K562 (cell line): Measurements from ENCODE around the gene PRXL2B. TPM values are rescaled to one million over a fixed set of nuclear protein-coding genes. Genes with fewer than 3 reads are reported as not detected.

ENCODE experiments used
- ARID4B ChIP-seq: sonication (generic); formaldehyde crosslinking; IDR thresholded peaks from 2 replicates; pipeline ENCODE4 v1.8.0; 2022; ENCODE audit warnings: mild to moderate bottlenecking, missing genetic modification reagents
- CBX3 ChIP-seq, 2 experiments: IDR thresholded peaks; 1 replicate in 1 of 2; 2 replicates in 1 of 2; pipeline ENCODE4 v1.6.1; 2012; ENCODE audit warnings: inconsistent platforms in 2 of 2, low read length in 2 of 2, borderline replicate concordance in 1 of 2, control low read depth in 1 of 2
- CXXC5 ChIP-seq: fragments of 250-450 bp; sonication (Bioruptor Pico); IDR thresholded peaks from 2 replicates; pipeline ENCODE4 v1.8.0; 2022; ENCODE audit warnings: inconsistent platforms, mild to moderate bottlenecking, moderate library complexity
- E2F6 ChIP-seq, 2 experiments: IDR thresholded peaks; 2 replicates each; pipeline ENCODE4 v1.6.1; 2011; ENCODE audit warnings: borderline replicate concordance in 1 of 2, control low read depth in 1 of 2, low read depth in 1 of 2, low read length in 1 of 2, mild to moderate bottlenecking in 1 of 2, mixed read lengths in 1 of 2, moderate library complexity in 1 of 2; ENCODE audit not compliant: insufficient read depth in 1 of 2, insufficient read length in 1 of 2, poor library complexity in 1 of 2, severe bottlenecking in 1 of 2; ENCODE audit errors: extremely low read depth in 1 of 2
- FOXK2 ChIP-seq, 2 experiments: fragments of 450-650 bp; IDR thresholded peaks in 1 of 2; conservative IDR thresholded peaks in 1 of 2; 2 replicates each; pipeline ENCODE4 v1.6.1; 2016; ENCODE audit warnings: low read depth in 2 of 2, mild to moderate bottlenecking in 1 of 2
- ID3 ChIP-seq, 2 experiments: fragments of 250-450 bp in 1 of 2; fragments of 450-650 bp in 1 of 2; sonication (Bioruptor Pico) in 1 of 2; IDR thresholded peaks; 2 replicates each; pipeline versions ENCODE4 v1.6.1 to v1.8.0; 2016 to 2021; ENCODE audit warnings: mild to moderate bottlenecking in 2 of 2, moderate library complexity in 2 of 2, missing compliant biosample characterization in 1 of 2, missing genetic modification characterization in 1 of 2
- KDM4B ChIP-seq, 2 experiments: fragments of 450-650 bp in 1 of 2; sonication (generic) in 1 of 2; IDR thresholded peaks; 2 replicates each; pipeline ENCODE4 v1.6.1; 2016 to 2017; ENCODE audit warnings: borderline replicate concordance in 2 of 2, antibody characterized with exemption in 1 of 2, low read depth in 1 of 2, mild to moderate bottlenecking in 1 of 2
- MECOM ChIP-seq: fragments of 250-450 bp; sonication (Bioruptor Pico); IDR thresholded peaks from 2 replicates; pipeline ENCODE4 v1.8.0; 2022; ENCODE audit warnings: inconsistent platforms
- NCOA4 ChIP-seq: fragments of 450-650 bp; IDR thresholded peaks from 2 replicates; pipeline ENCODE4 v1.6.1; 2018; ENCODE audit warnings: mild to moderate bottlenecking; ENCODE audit not compliant: partially characterized antibody
- POLR2A ChIP-seq: fragments of 450-650 bp; conservative IDR thresholded peaks from 2 replicates; pipeline ENCODE4 v1.6.1; 2016
- RAD51 ChIP-seq: fragments of 450-650 bp; IDR thresholded peaks from 2 replicates; pipeline ENCODE4 v1.7.1; 2016; ENCODE audit warnings: low read depth, mild to moderate bottlenecking, borderline replicate concordance
- RHOXF2B ChIP-seq: fragments of 250-450 bp; sonication (Bioruptor Pico); conservative IDR thresholded peaks from 2 replicates; pipeline ENCODE4 v1.5.1; 2021
- RNF2 ChIP-seq: sonication (generic); IDR thresholded peaks from 2 replicates; pipeline ENCODE4 v1.6.1; 2016
- TFE3 ChIP-seq: fragments of 450-650 bp; formaldehyde crosslinking; IDR thresholded peaks from 2 replicates; pipeline ENCODE4 v1.4.0; 2020; ENCODE audit warnings: mild to moderate bottlenecking, mixed read lengths
- USF2 ChIP-seq: sonication (generic); formaldehyde crosslinking; IDR thresholded peaks from 2 replicates; pipeline ENCODE4 v1.5.0; 2020; ENCODE audit warnings: missing genetic modification reagents
- ZNF224 ChIP-seq: sonication (generic); formaldehyde crosslinking; IDR thresholded peaks from 2 replicates; pipeline ENCODE4 v1.8.0; 2022; ENCODE audit warnings: mild to moderate bottlenecking, missing genetic modification reagents
- ZNF511 ChIP-seq: sonication (generic); formaldehyde crosslinking; IDR thresholded peaks from 2 replicates; pipeline ENCODE4 v1.8.0; 2022; ENCODE audit warnings: mild to moderate bottlenecking, missing genetic modification reagents
- polyA plus RNA-seq, 8 experiments: library from polyadenylated mRNA; depleted of rRNA in 4 of 8; stranded (reverse) in 5 of 8; unstranded in 3 of 8; fragments of >200 nt; fragmentation: Nextera tagmentation in 2 of 8; fragmentation: Illumina TruSeq in 1 of 8; extraction: Ambion mirVana in 2 of 8; extraction: Trizol in 1 of 8; gene quantifications; 2 replicates each; pipeline versions ENCODE4 v1.2.1 to v1.2.3, GENCODE V29; 2011 to 2014; ENCODE audit warnings: inconsistent platforms in 1 of 8, missing spikeins in 1 of 8
- total RNA-seq, 7 experiments: library from RNA; depleted of rRNA in 6 of 7; stranded (reverse); fragments of >200 nt in 6 of 7; fragmentation: Illumina TruSeq in 2 of 7; extraction: Trizol in 2 of 7; gene quantifications; 2 replicates each; pipeline versions ENCODE4 v1.2.1 to v1.2.3, GENCODE V29; 2011 to 2021; ENCODE audit warnings: low replicate concordance in 1 of 7

PRXL2B gene
- total and polyA plus RNA-seq, 9 of the 15 experiments (the other 6 are each of a cell fraction or from before 2014, with no cell fraction given), result 0.99 to 25.3 (median 11.8) TPM

GRCh38 chr1:2541619-2542245 is 44.8 kb upstream of the PRXL2B start (continued):
- TF ChIP-seq USF2 (CRISPR knock-in tag) (peak; percentile 91), FOXK2 (conservative IDR thresholded peaks at IDR 0.05 in 1 of 2, IDR thresholded peaks at IDR 0.05 in 1 of 2; ENCODE audit: low read depth in 2 of 2) (0 out of 4 replicates have a peak, but pooled peaks of 1 of the 2 experiments have one; percentile 40), ARID4B (0 out of 2 replicates have a peak, but pooled peaks have one; percentile 33), ZNF224 (CRISPR knock-in tag) (no peak), CBX3 (IDR thresholded peaks at IDR 0.05; ENCODE audit: borderline replicate concordance in 1 of 2, low read length in 2 of 2) (peak in 1 of 2 experiments; percentile 55; a peak in 1 of 3 replicates), TFE3 (CRISPR knock-in tag) (0 out of 2 replicates have a peak, but pooled peaks have one; percentile 3), POLR2A (0 out of 2 replicates have a peak, but pooled peaks have one; percentile 50), RNF2 (0 out of 2 replicates have a peak, but pooled peaks have one; percentile 41), KDM4B (IDR thresholded peaks at IDR 0.05; ENCODE audit: borderline replicate concordance in 2 of 2, low read depth in 1 of 2) (peak in 1 of 2 experiments; percentile 34; a peak in 1 of 4 replicates), ID3 (CRISPR knock-in tag; IDR thresholded peaks at IDR 0.05) (no peak), ID3 (tag; IDR thresholded peaks at IDR 0.05) (peak; percentile 84), NCOA4 (peak; percentile 92), RAD51 (peak; percentile 90), MECOM (CRISPR knock-in tag) (0 out of 2 replicates have a peak, but pooled peaks have one; percentile 62), ZNF511 (CRISPR knock-in tag) (0 out of 2 replicates have a peak, but pooled peaks have one; percentile 28), E2F6 (IDR thresholded peaks at IDR 0.05; ENCODE audit: borderline replicate concordance in 1 of 2, extremely low read depth in 1 of 2, insufficient read depth in 1 of 2, insufficient read length in 1 of 2, low read depth in 1 of 2, low read length in 1 of 2, poor library complexity in 1 of 2, severe bottlenecking in 1 of 2) (peak; percentile 79 to 87), CXXC5 (CRISPR knock-in tag) (peak; percentile 80), RHOXF2B (CRISPR knock-in tag) (no peak)
